ENCODE data around the gene NSD2.
"Not testable (repeated sequence)": the region's sequence is repeated elsewhere in the genome, so short reads cannot be mapped to it uniquely, and the experiment has no call there.

The NSD2 gene

GRCh38 chr4:1985294-1985693 lies 114.1 kb downstream of the NSD2 start:
- DNase-seq (ENCODE audit: low read depth in 3 of 3) = no peak

- no peak for DNase-seq (ENCODE audit: low read depth in 3 of 3)
Measured at GRCh38 chr4:1985780-1986577, 114.8 kb downstream of the NSD2 start.

GRCh38 chr4:1986578-1987210 lies 115.5 kb downstream of the NSD2 start:
- DNase-seq (ENCODE audit: low read depth in 3 of 3) = no peak

GRCh38 chr4:1987296-1987695 lies 116.1 kb downstream of the NSD2 start:
- DNase-seq (ENCODE audit: low read depth in 3 of 3) = no peak

- DNase-seq (ENCODE audit: low read depth in 3 of 3) = no peak
Measured at GRCh38 chr4:1987721-1988326, 116.6 kb downstream of the NSD2 start.

- DNase-seq (ENCODE audit: low read depth in 3 of 3) = no peak
Measured at GRCh38 chr4:1988327-1988724, 117.1 kb downstream of the NSD2 start.

- DNase-seq (ENCODE audit: low read depth in 3 of 3) = no peak
Measured at GRCh38 chr4:1989533-1990347, 118.5 kb downstream of the NSD2 start.

GRCh38 chr4:1990348-1990645 lies 119.1 kb downstream of the NSD2 start:
- DNase-seq (ENCODE audit: low read depth in 3 of 3) = no peak

- no peak for DNase-seq (ENCODE audit: low read depth in 3 of 3)
Measured at GRCh38 chr4:1990676-1991075, 119.5 kb downstream of the NSD2 start.

- no peak for DNase-seq (ENCODE audit: low read depth in 3 of 3)
Measured at GRCh38 chr4:1991087-1991486, 119.9 kb downstream of the NSD2 start.

- DNase-seq (ENCODE audit: low read depth in 3 of 3) = no peak
Measured at GRCh38 chr4:1991596-1992434, 120.6 kb downstream of the NSD2 start.

GRCh38 chr4:1992468-1993168 lies 121.4 kb downstream of the NSD2 start:
- no peak for DNase-seq (ENCODE audit: low read depth in 3 of 3)

GRCh38 chr4:1993169-1993516 lies 122.0 kb downstream of the NSD2 start:
- no peak for DNase-seq (ENCODE audit: low read depth in 3 of 3)

- DNase-seq (ENCODE audit: low read depth in 3 of 3) = not testable (repeated sequence)
Measured at GRCh38 chr4:1993718-1994516, 122.7 kb downstream of the NSD2 start.

GRCh38 chr4:1994938-1995337 lies 123.7 kb downstream of the NSD2 start:
- DNase-seq (ENCODE audit: low read depth in 3 of 3) = no peak

- no peak for DNase-seq (ENCODE audit: low read depth in 3 of 3)
Measured at GRCh38 chr4:1996866-1997611, 125.8 kb downstream of the NSD2 start.

- no peak for DNase-seq (ENCODE audit: low read depth in 3 of 3)
Measured at GRCh38 chr4:1997712-1998111, 126.5 kb downstream of the NSD2 start.

- no peak for DNase-seq (ENCODE audit: low read depth in 3 of 3)
Measured at GRCh38 chr4:1998296-1998695, 127.1 kb downstream of the NSD2 start.

- DNase-seq (ENCODE audit: low read depth in 3 of 3) = not testable (repeated sequence)
Measured at GRCh38 chr4:1999308-1999707, 128.1 kb downstream of the NSD2 start.

Data from stimulated activated CD4-positive, alpha-beta T cell treated with anti-CD3 and anti-CD28 coated beads, TNF-alpha, amount 100 ng/mL, for 24 hours (primary cell).